Measurements from ENCODE around the gene PDZRN3.

DNA sequence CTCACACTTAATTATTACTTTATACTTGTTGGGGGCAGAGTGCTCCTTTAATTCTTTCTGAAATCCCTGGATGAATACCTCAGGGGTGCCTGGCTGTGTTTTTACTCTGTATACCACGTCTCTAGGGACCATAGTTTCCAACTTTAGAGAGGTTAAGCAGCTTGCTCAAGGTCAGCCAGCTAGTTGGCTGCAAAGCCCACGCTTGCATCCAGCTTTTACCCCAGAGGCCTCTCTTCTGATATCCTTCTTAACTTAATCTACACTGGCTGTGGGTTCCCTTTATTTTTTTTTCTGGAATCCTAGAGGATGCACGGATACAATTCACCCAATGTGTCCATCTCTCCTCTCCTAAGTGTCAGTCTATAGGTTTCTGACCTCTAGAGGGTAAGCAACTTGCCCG is 1.4 kb downstream of the PDZRN3 start:
- TF ChIP-seq, protein P1, sequence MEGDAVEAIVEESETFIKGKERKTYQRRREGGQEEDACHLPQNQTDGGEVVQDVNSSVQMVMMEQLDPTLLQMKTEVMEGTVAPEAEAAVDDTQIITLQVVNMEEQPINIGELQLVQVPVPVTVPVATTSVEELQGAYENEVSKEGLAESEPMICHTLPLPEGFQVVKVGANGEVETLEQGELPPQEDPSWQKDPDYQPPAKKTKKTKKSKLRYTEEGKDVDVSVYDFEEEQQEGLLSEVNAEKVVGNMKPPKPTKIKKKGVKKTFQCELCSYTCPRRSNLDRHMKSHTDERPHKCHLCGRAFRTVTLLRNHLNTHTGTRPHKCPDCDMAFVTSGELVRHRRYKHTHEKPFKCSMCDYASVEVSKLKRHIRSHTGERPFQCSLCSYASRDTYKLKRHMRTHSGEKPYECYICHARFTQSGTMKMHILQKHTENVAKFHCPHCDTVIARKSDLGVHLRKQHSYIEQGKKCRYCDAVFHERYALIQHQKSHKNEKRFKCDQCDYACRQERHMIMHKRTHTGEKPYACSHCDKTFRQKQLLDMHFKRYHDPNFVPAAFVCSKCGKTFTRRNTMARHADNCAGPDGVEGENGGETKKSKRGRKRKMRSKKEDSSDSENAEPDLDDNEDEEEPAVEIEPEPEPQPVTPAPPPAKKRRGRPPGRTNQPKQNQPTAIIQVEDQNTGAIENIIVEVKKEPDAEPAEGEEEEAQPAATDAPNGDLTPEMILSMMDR (IDR thresholded peaks at IDR 0.05): no peak
- no peak for TF ChIP-seq POLR2A (IDR thresholded peaks at IDR 0.05)

Data from Peyer's patch (tissue), 4 donors.